CD4-positive, alpha-beta T cell treated with Interleukin-12 subunit alpha and Interleukin-12 subunit beta, for 1 hour (primary cell): ENCODE data around the gene KCNE4.

ENCODE experiments used
- DNase-seq: peaks from one replicate; pipeline ENCODE4 v3.0.0-alpha.2; 2020

Gene KCNE4

DNA sequence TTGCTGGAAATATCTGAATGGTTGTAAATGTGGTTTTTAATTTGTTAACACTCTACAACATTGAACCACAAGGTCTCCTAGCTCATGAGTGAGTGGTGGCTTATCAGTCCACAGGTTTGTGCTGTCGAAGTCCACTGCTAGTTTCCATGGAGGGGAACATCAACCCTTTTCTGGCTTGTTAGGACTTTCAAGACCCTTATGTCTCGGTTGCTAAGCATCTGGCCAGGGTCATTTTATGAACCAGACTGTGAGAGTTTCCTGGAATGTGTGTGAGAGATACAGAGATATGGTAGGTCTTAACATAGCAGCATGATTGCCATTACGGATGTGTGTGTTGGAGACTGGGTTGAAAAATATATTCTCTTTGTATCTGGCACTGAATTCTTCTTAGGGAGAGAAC is 36.9 kb downstream of the KCNE4 start:
- DNase-seq, result no peak

GRCh38 chr2:223090039-223090438 is 38.0 kb downstream of the KCNE4 start:
- DNase-seq, result no peak

DNA sequence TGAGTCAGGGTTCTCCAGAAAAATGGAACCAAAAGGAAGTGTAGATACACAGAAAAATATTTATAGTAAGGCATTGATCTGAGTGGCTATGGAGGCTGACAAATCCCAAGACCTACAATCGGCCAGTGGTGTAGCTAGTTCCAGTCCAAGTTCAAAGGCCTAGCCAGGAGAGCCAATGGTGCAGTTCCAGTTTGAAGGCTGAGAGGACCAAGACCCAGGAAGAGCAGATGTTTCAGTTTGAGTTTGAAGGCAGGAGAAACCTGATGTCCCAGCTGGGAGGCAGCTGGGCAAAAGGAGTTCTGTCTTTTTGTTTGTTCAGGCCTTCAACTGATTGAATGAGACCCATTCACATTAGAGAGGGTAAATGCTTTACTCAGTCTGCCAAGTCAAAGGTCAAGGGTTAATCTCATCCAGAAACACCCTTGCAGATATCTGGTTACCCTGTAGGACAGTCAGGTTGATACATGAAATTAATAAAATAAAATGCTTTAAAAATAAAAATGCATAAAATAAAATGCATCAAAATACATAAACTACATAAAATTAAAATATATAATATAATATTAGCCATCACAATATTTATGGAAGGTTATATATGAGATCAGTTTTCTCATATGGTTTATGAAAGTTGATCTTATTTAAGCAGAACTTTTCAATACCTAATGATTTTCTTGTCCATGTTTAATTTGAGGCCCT is 38.7 kb downstream of the KCNE4 start:
- DNase-seq, result no peak

- no peak for DNase-seq
These were observed 40.7 kb downstream of the KCNE4 start for GRCh38 chr2:223092667-223093066.

DNA sequence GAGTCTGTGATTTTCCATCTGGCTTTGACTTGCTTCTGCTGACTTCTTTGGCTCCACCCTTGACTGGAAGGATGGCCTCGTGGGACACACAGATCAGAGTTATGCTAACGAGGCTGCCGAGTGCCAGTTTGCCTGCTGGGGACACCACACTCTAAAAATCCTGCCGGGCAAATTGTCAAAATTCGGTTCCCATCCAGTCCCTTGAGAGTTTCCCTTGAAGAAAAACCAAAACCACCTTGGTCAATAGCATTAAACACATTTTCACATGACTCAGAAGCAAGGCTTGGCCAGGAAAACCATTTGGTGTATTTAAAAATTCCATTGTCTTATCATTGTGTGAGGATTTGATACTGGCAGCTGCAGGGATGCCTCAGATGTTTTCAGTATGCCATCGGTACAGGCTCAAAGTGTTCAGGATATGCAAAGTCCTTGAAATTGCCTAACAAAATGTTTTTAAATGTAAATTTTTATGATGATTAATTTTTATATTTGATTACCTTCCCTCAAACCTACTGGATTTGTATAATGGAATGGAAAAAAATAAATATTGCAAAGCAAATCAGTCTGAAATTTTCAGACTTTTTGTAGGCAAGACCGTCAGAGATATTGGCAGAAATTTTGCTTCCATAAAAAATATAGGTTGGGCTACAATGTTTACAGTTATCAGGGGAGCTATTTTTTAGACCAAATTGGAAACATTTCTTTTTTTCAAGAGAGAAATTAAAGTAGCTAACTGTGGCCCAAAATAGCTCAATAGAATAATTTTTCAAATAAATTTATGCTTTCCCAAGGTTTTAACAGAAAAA is 41.6 kb downstream of the KCNE4 start:
- no peak for DNase-seq

- DNase-seq, result no peak
These were observed 43.2 kb downstream of the KCNE4 start for GRCh38 chr2:223095207-223095606.

- no peak for DNase-seq
These were observed 44.4 kb downstream of the KCNE4 start for GRCh38 chr2:223096235-223096970.

GRCh38 chr2:223097888-223098383 is 45.9 kb downstream of the KCNE4 start:
- DNase-seq, result no peak

DNA sequence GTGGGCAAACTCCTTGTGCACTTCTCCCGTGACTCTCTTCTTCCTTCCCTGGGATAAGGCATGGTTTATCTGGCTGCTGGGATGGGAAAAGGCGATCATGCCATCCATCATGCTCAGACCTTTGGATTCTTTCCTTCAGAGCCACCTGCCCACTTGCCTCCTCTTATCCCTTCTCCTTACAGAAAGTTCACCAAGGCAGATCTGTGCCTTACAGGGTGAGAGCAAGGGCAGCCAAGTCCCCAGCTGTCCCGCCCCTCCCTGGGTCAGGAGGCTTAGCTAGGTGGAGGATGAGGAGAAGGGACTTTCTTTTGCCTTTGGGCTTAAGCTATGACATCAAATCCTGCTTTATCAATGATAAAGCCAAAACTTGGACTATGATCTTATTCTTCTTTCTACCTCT is 47.6 kb downstream of the KCNE4 start:
- DNase-seq, result no peak

- no peak for DNase-seq
These were observed 48.1 kb downstream of the KCNE4 start for GRCh38 chr2:223100061-223100511.

DNA sequence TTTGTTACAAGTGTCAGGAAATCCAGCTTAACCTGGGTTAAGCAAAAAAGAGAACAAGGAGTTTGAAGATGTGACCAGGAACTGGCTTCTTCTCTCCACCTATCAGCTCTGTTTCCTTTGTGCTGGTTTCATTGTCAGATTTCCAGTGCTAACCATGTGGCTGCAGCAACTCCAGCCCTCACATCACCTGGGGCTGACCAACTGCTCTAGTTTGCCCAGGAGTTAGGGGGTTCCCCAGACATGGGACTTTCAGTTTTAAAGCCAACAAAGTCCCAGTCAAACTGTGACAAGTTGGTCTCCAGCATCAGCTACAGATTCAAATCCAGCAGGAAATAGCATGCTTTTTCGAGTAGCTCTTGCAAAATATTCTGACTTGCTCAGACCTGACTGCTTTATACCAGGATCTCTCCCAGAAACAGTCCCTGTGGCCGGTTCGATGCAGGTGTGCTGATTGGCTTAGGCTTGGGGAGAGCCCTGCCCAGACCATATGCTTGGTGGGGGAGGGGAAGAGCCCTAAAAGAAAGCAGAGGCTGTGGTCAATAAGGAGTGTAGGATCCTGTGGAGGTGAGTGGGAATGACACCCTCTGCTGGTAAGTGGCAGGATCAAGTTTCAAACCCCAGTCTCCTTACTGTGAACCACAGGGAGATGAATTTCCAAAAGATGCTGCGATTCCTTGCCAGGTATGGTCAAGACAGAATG is 49.5 kb downstream of the KCNE4 start:
- DNase-seq, result no peak

DNA sequence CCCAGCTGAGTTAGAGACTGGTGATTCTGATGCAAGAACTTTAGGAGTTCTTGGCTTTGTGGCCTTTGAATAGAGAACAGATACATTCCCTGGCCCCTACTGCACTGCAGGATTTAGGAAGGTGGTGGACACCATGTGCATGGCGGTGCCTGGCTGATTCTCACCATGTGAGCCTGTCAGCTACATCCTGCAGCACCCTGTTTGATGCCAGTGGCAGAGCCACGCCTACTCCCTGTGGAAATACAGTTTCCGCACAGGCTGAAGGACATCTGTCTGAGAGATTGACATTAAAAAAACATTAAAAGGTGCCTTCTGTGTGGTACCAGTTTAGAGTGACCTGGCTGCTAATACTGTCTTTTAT is 50.0 kb downstream of the KCNE4 start:
- no peak for DNase-seq

DNA sequence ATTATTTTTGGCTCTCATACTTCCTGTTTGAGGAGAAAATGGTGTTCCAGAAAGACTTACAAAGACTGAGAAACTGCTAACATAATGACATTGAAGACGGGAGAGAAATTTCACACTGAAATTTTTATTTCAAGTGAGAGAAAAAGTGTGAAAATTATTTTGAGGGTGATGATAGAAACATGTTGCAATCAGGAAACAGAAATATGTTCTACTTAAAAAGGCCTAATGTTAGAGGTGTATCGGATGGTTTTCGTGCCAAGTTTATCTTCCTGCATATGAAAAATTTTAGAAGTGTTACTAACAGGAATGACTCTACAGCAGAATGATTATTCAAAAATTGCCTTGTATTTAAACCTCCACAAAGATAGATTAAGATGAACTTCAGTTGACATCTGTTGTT is 50.5 kb downstream of the KCNE4 start:
- DNase-seq, result no peak

- no peak for DNase-seq
These were observed 52.5 kb downstream of the KCNE4 start for GRCh38 chr2:223104336-223105132.
